ENCODE data around the gene LYRM4. TPM values are rescaled to one million over a fixed set of nuclear protein-coding genes. Genes with fewer than 3 reads are reported as not detected.

Gene LYRM4
- total and polyA plus RNA-seq, 2 experiments from 2014 or later: 51.0 to 62.0 TPM

DNA sequence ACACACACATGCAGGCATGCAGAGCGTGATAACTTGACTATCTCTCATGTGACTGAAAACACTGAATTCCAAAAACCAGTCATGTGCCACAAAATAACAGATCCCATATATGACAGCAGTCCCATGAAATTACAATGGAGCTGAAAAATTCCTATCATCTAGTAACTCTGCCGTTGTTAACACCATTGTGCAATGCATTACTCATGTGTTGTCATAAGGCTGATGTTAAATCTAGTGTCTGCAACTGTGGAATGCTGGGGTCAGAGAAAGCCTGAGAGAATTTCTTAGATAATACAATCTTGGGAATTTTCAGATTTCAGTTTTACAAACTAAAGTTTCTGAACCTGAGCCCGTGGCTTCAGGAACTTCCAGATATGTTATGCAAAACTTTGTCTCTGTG is 70.2 kb downstream of the LYRM4 start (continued):
- no peak for TF ChIP-seq ZNF462 (CRISPR knock-in tag; IDR thresholded peaks at IDR 0.05)
- no peak for TF ChIP-seq STAT1 (IDR thresholded peaks at IDR 0.05; ENCODE audit: unreplicated experiment)
- TF ChIP-seq ZNF114 (CRISPR knock-in tag; IDR thresholded peaks at IDR 0.05): no peak
- TF ChIP-seq ZNF331 (CRISPR knock-in tag; IDR thresholded peaks at IDR 0.05; ENCODE audit: low read depth): no peak
- TF ChIP-seq NANOG (IDR thresholded peaks at IDR 0.05; ENCODE audit: borderline replicate concordance): no peak
- no peak for TF ChIP-seq JUNB (IDR thresholded peaks at IDR 0.05; ENCODE audit: unreplicated experiment)
- no peak for TF ChIP-seq EZH2phosphoT487 (IDR thresholded peaks at IDR 0.05; ENCODE audit: unreplicated experiment)
- TF ChIP-seq CREB1 (CRISPR knock-in tag; IDR thresholded peaks at IDR 0.05; ENCODE audit: low read depth): no peak
- TF ChIP-seq, protein P1, sequence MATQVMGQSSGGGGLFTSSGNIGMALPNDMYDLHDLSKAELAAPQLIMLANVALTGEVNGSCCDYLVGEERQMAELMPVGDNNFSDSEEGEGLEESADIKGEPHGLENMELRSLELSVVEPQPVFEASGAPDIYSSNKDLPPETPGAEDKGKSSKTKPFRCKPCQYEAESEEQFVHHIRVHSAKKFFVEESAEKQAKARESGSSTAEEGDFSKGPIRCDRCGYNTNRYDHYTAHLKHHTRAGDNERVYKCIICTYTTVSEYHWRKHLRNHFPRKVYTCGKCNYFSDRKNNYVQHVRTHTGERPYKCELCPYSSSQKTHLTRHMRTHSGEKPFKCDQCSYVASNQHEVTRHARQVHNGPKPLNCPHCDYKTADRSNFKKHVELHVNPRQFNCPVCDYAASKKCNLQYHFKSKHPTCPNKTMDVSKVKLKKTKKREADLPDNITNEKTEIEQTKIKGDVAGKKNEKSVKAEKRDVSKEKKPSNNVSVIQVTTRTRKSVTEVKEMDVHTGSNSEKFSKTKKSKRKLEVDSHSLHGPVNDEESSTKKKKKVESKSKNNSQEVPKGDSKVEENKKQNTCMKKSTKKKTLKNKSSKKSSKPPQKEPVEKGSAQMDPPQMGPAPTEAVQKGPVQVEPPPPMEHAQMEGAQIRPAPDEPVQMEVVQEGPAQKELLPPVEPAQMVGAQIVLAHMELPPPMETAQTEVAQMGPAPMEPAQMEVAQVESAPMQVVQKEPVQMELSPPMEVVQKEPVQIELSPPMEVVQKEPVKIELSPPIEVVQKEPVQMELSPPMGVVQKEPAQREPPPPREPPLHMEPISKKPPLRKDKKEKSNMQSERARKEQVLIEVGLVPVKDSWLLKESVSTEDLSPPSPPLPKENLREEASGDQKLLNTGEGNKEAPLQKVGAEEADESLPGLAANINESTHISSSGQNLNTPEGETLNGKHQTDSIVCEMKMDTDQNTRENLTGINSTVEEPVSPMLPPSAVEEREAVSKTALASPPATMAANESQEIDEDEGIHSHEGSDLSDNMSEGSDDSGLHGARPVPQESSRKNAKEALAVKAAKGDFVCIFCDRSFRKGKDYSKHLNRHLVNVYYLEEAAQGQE (IDR thresholded peaks at IDR 0.05; ENCODE audit: unreplicated experiment): no peak
- no peak for TF ChIP-seq EZH2 (IDR thresholded peaks at IDR 0.05; ENCODE audit: low read depth, unreplicated experiment)
